ENCODE measurements around the gene IGFN1. TPM values are rescaled to one million over a fixed set of nuclear protein-coding genes. Genes with fewer than 3 reads are reported as not detected.

The IGFN1 gene
- total and polyA plus RNA-seq, 2 of the 8 experiments (the other 6 are each of a cell fraction or from before 2014, with no cell fraction given), result not detected

DNA sequence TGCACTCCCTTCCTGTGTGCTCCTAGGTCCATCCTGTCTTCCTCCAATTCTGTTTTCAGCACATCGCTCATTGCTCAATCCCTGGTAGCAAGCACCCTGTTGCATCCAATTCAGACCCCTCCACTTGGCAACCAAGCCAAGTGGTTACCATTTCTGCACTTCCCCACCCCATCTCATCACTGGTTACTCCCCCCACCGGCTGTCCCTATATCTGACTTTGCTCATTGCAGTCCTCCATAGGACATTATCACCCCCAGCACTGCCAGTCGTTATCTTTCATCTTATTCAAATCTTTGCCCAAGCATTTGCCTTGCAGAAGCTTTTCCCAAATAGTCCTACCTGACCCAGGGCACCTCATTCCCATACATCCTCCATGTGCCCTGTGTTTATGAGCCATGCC, 34.3 kb upstream of the IGFN1 start:
- H3K79me2 ChIP-seq (ENCODE audit: control insufficient read depth in 1 of 2, insufficient read depth in 2 of 2, low read length in 2 of 2), result peaks cover 0 to 18% of the 10 kb centered on the region in 2 experiments; a peak in 3 of 4 replicates
- ChIA-PET CTCF (ENCODE audit: partially characterized antibody) (interaction anchor here (1.0 to 2.0 kb wide), 6 partner anchors 13 to 205 kb away, joined by 3 to 13 read pairs (median 4); no protein-coding TSS in a partner anchor), POLR2A (ENCODE audit: partially characterized antibody) (interaction anchor here (0.9 to 11.8 kb wide), 5 partner anchors 9 to 42 kb away, joined by 3 to 105 read pairs (median 4); no protein-coding TSS in a partner anchor)
- WGBS, 2 experiments (ENCODE audit: extremely low coverage in 1 of 2, insufficient coverage in 1 of 2, insufficient read length in 1 of 2, insufficient replicate concordance in 2 of 2, low coverage in 1 of 2, low lambda C conversion rate in 2 of 2, missing lambda C conversion rate in 1 of 2), result 78% methylated on average over 3 of the region's 3 CpGs; no CpG with 5 or more reads in 1 of the 2 experiments
- no peak overlapping the region for H4K91ac ChIP-seq (replicated peaks; ENCODE audit: insufficient read length, low read length)
- H3K4me2 ChIP-seq (ENCODE audit: insufficient read depth in 1 of 2, low read depth in 2 of 2, low read length in 2 of 2), result no peak overlapping the region
- H2BK120ac ChIP-seq (replicated peaks; ENCODE audit: low read depth, low read length), result no peak overlapping the region
- no peaks in the 10 kb centered on the region for H3K9me3 ChIP-seq (ENCODE audit: insufficient read depth in 2 of 2, low read depth in 1 of 2, low read length in 1 of 2)
- no peak overlapping the region for H3K23ac ChIP-seq (ENCODE audit: insufficient read length)
- FAIRE-seq (no peak), DNase-seq (ENCODE audit: low read depth in 1 of 2, low spot score in 2 of 2) (no peak)
- no peak overlapping the region for H3K18ac ChIP-seq (ENCODE audit: extremely low read depth, low read length)
- H3K36me3 ChIP-seq (ENCODE audit: control insufficient read depth in 2 of 4, insufficient read depth in 4 of 4, low read length in 3 of 4), result peaks cover 3 to 14% (median 7%) of the 10 kb centered on the region in 4 experiments; a peak in 7 of 8 replicates
- H2BK12ac ChIP-seq (ENCODE audit: low read depth, low read length), result no peak overlapping the region
- peaks cover 0 to 3% of the 10 kb centered on the region in 2 experiments for H4K20me1 ChIP-seq (replicated peaks in 1 of 2; ENCODE audit: control insufficient read depth in 1 of 2, insufficient read depth in 2 of 2, low read length in 2 of 2)
- no peak overlapping the region for H2AFZ ChIP-seq (ENCODE audit: low read length)
- H3K27me3 ChIP-seq (replicated peaks in 1 of 4; ENCODE audit: control insufficient read depth in 3 of 4, extremely low read depth in 1 of 4, insufficient read depth in 3 of 4, low read length in 3 of 4), result no peaks in the 10 kb centered on the region; a peak in 1 of 7 replicates
- H3K79me1 ChIP-seq (ENCODE audit: low read depth, low read length), result peaks cover 4% of the 10 kb centered on the region; the same call in 1 of the 2 replicates
- H3K56ac ChIP-seq (replicated peaks; ENCODE audit: insufficient read length, low read depth, low read length), result no peak overlapping the region
- H2BK15ac ChIP-seq (ENCODE audit: low read length), result no peak overlapping the region
- peaks cover 0 to 13% (median 7%) of the 10 kb centered on the region in 4 experiments; a peak in 6 of 7 replicates for H3K4me1 ChIP-seq (replicated peaks in 1 of 4; ENCODE audit: control insufficient read depth in 3 of 4, insufficient read depth in 4 of 4, low read length in 3 of 4)
- no peak overlapping the region for H3K4ac ChIP-seq (replicated peaks; ENCODE audit: insufficient read length, low read depth, low read length)
- H3K9ac ChIP-seq (replicated peaks in 1 of 4; ENCODE audit: extremely low read depth in 1 of 4, low read depth in 3 of 4, low read length in 3 of 4), result no peak overlapping the region
- no peak overlapping the region for H2AK5ac ChIP-seq (ENCODE audit: low read depth, low read length)
- H2BK20ac ChIP-seq (ENCODE audit: low read length), result no peak overlapping the region
- H4K8ac ChIP-seq (ENCODE audit: extremely low read depth, insufficient read depth, low read length), result no peak overlapping the region
- no peak overlapping the region for H3K4me3 ChIP-seq (ENCODE audit: extremely low read depth in 1 of 4, insufficient read depth in 2 of 4, low read depth in 3 of 4, low read length in 4 of 4)
- H2BK5ac ChIP-seq (ENCODE audit: low read depth, low read length), result no peak overlapping the region
- H3K14ac ChIP-seq (ENCODE audit: insufficient read length), result no peak overlapping the region
- no peak overlapping the region for H3K27ac ChIP-seq (ENCODE audit: low read depth, low read length)
- TF ChIP-seq HDAC2 (IDR thresholded peaks at IDR 0.05; ENCODE audit: borderline replicate concordance in 1 of 2, low read depth in 2 of 2, low read length in 2 of 2) (no peak), SIN3A (conservative IDR thresholded peaks at IDR 0.05 in 1 of 2, IDR thresholded peaks at IDR 0.05 in 1 of 2; ENCODE audit: low read depth in 1 of 2, low read length in 2 of 2) (no peak), POU5F1 (IDR thresholded peaks at IDR 0.05; ENCODE audit: low read depth, low read length) (no peak), POLR2A (IDR thresholded peaks at IDR 0.05; ENCODE audit: control extremely low read depth in 1 of 2, low read depth in 2 of 2, low read length in 2 of 2) (no peak)
- H3K23me2 ChIP-seq (ENCODE audit: low read depth, low read length), result peaks cover 6% of the 10 kb centered on the region; the same call in 1 of the 2 replicates
- H4K5ac ChIP-seq (ENCODE audit: insufficient read length, low read depth, low read length), result no peak overlapping the region

Measured in H1 (cell line).